GM04503 (cell line): ENCODE data around the gene LRRC46.

Experiments used
- DNase-seq: peaks from one replicate; pipeline ENCODE4 v3.0.0-alpha.2; 2012; ENCODE audit warnings: low read depth

The LRRC46 gene

GRCh38 chr17:47852113-47852949 lies 20.9 kb downstream of the LRRC46 start:
- DNase-seq: no peak

DNA sequence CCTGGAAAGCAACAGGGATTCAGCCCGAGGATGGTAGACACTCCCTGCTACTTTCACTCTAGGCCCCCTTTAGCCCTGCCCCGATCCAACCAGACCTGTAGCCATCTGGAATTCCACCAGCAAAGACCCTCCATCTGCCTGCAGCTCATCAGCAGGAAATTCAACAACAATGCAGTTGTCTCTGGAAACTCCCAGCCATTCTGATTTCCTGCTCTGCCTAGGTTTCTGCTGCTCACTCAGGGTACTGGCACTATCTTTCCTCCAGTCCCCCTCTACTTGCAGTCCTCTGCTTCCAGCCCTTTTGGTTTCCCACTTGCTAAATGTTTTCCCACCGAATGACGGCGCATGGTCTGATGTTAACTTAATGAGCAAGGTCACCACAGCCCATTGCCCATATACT lies 22.1 kb downstream of the LRRC46 start:
- DNase-seq: no peak

DNA sequence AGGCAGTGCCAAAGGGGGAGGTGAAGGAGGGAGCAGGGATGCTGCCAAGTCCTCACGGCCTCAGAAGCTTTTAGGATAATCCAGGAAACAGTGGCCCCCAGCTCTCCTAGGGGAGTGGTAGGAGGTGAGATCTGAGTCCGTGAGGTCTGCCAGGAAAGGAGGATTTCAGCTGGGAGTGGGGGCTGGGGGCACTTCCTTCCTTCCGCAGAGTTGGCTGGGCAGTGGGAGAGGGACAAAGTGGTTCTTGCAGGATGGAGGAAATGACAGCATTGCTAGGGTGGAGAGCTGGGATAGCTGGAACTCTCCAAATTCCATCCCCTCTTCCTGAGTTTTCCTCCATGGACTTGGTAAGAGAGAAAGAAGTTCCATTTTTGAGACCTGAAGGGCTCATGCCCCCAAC lies 24.3 kb downstream of the LRRC46 start:
- DNase-seq: no peak

DNA sequence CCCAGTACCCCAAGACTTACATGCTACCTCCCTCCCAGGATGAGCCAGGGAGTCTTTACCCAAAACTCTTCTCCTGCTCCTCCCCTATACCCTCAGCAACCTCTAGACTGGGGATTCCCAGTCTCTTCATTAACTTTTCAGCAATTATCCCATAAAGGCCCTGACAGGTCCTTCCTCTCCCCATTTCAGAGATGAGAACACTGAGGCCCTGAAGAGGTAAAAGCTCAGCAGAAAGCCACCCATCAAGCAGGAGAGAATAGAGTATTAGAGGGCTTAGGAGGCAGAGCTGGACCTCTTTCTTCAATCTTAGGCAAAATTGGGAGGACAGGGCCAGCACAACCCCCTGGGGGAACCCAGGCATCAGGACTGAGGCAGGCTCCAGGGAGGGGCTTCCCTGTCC lies 25.4 kb downstream of the LRRC46 start:
- no peak for DNase-seq

DNA sequence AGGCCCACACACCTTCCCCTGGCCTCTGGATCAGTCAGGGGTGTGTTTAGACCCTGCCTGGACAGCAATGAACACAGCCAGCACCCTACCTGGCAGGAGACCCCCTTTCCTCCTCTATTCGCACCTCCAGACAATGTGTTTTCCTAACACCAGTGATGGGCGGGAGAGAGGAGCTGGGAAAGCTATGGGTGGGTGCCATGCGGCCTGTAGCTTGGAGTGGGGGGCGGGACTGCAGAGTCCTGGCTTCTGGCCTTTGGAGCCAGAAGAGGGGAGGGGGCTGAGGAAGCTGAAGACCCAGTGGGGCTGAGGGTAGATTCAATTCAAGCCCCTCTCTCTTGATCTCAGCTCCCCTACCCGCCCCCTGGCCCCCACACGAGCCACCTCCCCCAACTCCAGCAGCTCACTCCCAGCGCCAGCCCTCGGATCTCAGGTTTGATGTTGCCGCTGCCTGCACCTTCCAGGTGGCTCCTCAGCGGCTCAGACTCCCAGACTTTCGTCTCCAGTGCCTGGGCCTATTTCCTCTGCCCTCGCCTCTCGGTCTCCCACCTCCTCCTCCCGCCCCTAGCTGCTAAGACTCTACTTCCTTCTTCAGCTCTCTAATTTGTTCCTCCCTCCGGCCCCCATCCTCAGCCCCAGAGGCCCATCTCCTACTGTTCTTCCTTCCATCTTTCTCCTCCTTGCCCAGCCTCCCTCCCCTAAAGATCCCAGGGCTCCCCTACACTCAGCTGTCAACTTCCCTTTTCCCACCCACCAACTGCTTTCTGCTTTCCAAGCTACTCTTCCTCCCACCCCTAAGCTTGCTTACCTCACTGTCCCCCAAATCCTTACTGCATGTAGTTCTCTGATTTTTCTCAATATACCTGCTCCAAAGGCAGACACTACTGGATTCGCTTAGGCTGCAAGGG lies 26.3 kb downstream of the LRRC46 start:
- no peak for DNase-seq

DNA sequence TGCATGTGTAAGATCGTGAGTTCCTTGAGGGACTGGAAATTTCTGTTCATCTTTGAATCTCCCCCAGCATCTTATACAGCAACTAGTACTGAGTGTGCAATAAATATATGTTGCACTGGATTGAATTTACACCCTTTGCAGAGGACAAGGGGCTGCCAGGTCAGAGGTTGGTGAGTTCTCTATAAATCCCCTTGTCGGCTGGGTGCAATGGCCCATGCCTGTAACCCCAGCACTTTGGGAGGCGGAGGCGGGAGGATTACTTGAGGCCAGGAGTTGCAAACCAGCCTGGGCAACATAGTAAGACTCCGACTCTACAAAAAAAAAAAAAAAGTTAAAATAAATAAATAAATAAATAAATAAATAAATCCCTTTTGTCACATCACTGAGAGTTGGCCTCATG lies 28.9 kb downstream of the LRRC46 start:
- DNase-seq: no peak

- peak; percentile 64 for DNase-seq
These were observed 31.4 kb downstream of the LRRC46 start for GRCh38 chr17:47862621-47863440.

DNA sequence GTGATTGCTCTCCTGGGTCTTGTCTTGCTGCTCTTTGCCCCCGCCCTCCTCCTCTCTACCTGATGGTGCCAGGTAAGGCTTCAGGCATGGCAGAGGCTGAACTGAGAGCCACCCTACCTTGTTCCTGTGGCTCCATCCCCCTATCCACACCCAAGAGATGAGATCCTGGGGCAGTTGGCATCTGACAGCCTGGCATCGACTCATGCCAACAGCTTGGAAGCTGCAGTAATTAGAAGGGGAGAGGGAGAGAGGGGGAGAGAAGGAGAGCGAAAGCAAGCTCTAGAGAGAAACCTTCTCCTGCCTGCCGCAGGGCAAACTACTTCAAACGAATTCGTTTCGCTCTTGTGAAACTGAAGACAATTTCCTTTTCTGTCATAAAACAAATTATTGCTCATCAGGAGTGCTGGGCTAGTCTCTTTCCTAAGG lies 33.3 kb downstream of the LRRC46 start:
- no peak for DNase-seq

GRCh38 chr17:47866941-47867340 lies 35.5 kb downstream of the LRRC46 start:
- DNase-seq: no peak

DNA sequence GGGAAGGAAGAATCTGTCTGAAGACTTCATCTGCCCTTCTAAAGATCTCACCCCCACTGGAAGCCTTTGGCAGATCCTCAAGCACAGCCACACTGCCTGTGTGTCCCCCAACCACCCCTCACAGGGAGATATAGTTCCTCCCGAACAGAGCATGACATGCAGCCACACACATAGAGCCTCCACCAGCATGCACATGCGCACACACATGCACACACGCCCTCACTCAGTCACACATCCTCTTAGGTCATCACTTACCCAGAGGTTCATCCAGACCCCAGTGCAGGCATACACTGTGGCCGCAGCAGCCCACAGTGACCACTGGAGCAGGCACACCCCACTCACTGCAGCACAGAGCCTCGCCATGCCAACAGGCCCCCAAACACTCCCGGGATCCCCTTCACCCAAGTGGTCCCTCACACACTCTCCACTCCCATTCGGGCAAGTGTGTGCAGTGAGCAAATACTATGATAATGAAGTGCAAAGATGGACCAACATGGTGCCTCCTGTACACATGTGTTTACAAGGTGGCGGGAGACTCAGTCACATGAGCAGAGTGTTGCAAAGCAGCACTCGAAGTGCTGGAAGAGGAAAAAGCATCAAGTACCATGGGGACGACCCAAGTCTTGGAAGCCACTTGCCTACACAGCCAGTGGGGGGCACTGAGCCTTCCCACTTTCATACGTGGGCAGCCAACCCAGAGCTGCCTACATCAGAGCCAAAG lies 36.5 kb downstream of the LRRC46 start:
- no peak for DNase-seq

- DNase-seq: no peak
These were observed 37.6 kb downstream of the LRRC46 start for GRCh38 chr17:47869114-47869513.

GRCh38 chr17:47870056-47870455 lies 38.6 kb downstream of the LRRC46 start:
- no peak for DNase-seq

- no peak for DNase-seq
These were observed 39.6 kb downstream of the LRRC46 start for GRCh38 chr17:47871048-47871447.

GRCh38 chr17:47872019-47872650 lies 40.7 kb downstream of the LRRC46 start:
- DNase-seq: no peak

- DNase-seq: no peak
These were observed 41.2 kb downstream of the LRRC46 start for GRCh38 chr17:47872651-47873161.

GRCh38 chr17:47873200-47874090 lies 42.0 kb downstream of the LRRC46 start:
- no peak for DNase-seq

DNA sequence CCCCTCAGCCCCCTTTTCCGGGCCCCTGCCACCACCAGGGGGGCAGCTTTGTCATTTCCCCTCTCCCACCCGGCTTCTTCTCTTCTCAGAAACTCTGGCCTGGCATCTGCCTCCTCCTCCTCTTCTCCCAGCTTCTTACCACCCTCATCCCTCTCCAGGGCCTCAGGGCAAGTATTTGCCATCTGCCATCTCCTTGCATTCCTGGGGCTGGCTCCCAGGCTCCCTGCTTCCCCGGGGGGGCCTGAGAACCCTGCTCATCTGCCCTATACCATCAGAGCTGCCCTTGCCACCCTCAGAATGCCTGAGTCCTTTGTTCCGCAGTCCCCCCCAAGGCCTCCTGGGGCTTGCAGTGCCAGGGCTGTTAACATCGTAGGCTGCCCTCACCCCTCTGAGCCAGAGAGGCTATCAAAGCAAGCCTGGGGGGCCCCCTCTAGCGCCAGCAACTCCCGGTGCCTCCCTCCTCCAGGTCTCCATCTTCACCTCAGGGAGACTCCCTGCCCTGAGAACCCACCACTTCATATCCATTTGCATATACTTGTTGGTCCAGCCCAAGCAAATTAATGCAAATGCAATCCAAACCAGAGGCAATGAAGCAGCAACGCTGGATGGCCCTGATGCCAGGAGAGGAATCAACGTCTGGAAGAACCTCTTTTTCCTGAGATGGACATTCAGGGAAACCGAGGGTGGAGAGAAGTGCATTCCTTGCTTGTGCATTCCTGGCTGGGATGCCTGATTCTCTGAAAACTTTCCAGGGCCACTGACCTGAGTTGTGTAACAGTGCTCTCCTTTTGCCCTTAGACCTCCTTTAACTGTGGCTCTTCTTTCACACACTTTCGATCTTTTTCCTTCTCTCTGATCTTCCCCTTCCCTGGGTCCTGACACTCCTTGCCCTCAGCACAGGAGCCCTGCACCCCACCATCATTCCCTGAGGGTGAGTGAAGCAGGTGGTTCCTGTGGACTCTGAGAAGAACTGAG lies 43.8 kb downstream of the LRRC46 start:
- DNase-seq: no peak

GRCh38 chr17:47877368-47878034 lies 46.0 kb downstream of the LRRC46 start:
- DNase-seq: no peak
